GM12874 (cell line): ENCODE results near the gene THUMPD2.

Experiments used
- CTCF ChIP-seq: IDR thresholded peaks from 2 replicates; pipeline ENCODE4 v1.5.1; 2011; ENCODE audit warnings: low read depth, mild to moderate bottlenecking, control low read depth, low read length, moderate library complexity; ENCODE audit not compliant: insufficient read depth

THUMPD2 gene

GRCh38 chr2:39796134-39796533 lies 17.1 kb upstream of the THUMPD2 start:
- no peak for TF ChIP-seq CTCF

- TF ChIP-seq CTCF, result no peak
Measured at GRCh38 chr2:39787950-39788349, 8.9 kb upstream of the THUMPD2 start.

GRCh38 chr2:39786761-39787522 lies 7.9 kb upstream of the THUMPD2 start:
- TF ChIP-seq CTCF, result no peak

- TF ChIP-seq CTCF, result no peak
Measured at GRCh38 chr2:39782591-39782990, 3.5 kb upstream of the THUMPD2 start.

GRCh38 chr2:39781697-39782096 lies 2.6 kb upstream of the THUMPD2 start:
- TF ChIP-seq CTCF, result no peak

- TF ChIP-seq CTCF, result no peak
Measured at GRCh38 chr2:39780825-39781600, 2.0 kb upstream of the THUMPD2 start.

GRCh38 chr2:39779927-39780326 lies 869 bp upstream of the THUMPD2 start:
- TF ChIP-seq CTCF, result no peak
